H9 (cell line): ENCODE data around the gene DNAH12. TPM values are rescaled to one million over a fixed set of nuclear protein-coding genes. Genes with fewer than 3 reads are reported as not detected.

Experiments used
- DNase-seq: peaks from one replicate; pipeline ENCODE4 v3.0.0-alpha.2; 2017
- H2AFZ ChIP-seq: one replicate; pipeline ENCODE4 v1.6.1; 2013; ENCODE audit warnings: mild to moderate bottlenecking, low read length, control low read depth, moderate library complexity
- H2AK5ac ChIP-seq: 2 replicates; pipeline ENCODE4 v1.6.1; 2013; ENCODE audit warnings: low read length, control low read depth, mixed read lengths; ENCODE audit not compliant: insufficient read length
- H2BK120ac ChIP-seq: one replicate; pipeline ENCODE4 v1.6.1; 2013; ENCODE audit warnings: low read depth, mild to moderate bottlenecking, low read length, control low read depth, inconsistent platforms; ENCODE audit not compliant: poor library complexity, severe bottlenecking
- H2BK12ac ChIP-seq: 2 replicates; pipeline ENCODE4 v1.6.1; 2013; ENCODE audit warnings: low read length, control low read depth, mixed read lengths, low read depth; ENCODE audit not compliant: insufficient read length
- H2BK15ac ChIP-seq: 2 replicates; pipeline ENCODE4 v1.6.1; 2013; ENCODE audit warnings: low read depth, low read length, control low read depth
- H2BK20ac ChIP-seq: one replicate; pipeline ENCODE4 v1.6.1; 2013; ENCODE audit warnings: low read depth, mild to moderate bottlenecking, low read length, control low read depth, inconsistent platforms; ENCODE audit not compliant: poor library complexity, severe bottlenecking
- H2BK5ac ChIP-seq: 2 replicates; pipeline ENCODE4 v1.6.1; 2013; ENCODE audit warnings: low read length, control low read depth, mixed read lengths; ENCODE audit not compliant: insufficient read length
- H3K14ac ChIP-seq: 2 replicates; pipeline ENCODE4 v1.6.1; 2013; ENCODE audit warnings: low read length, control low read depth; ENCODE audit not compliant: insufficient read depth
- H3K18ac ChIP-seq: 2 replicates; pipeline ENCODE4 v1.6.1; 2013; ENCODE audit warnings: low read depth, mild to moderate bottlenecking, mixed read lengths, low read length, control low read depth; ENCODE audit not compliant: insufficient read length
- H3K23ac ChIP-seq: 2 replicates; pipeline ENCODE4 v1.6.1; 2013; ENCODE audit warnings: low read length, control low read depth, mixed read lengths, low read depth; ENCODE audit not compliant: insufficient read length
- H3K23me2 ChIP-seq: 2 replicates; pipeline ENCODE4 v1.6.1; 2013; ENCODE audit warnings: low read depth, mild to moderate bottlenecking, mixed read lengths, low read length, control low read depth; ENCODE audit not compliant: insufficient read length, poor library complexity, severe bottlenecking
- H3K27ac ChIP-seq: 2 replicates; pipeline ENCODE4 v1.5.1; 2013; ENCODE audit warnings: low read length, control low read depth, mixed read lengths, low read depth; ENCODE audit not compliant: insufficient read length
- H3K27me3 ChIP-seq: 2 replicates; pipeline ENCODE4 v1.6.1; 2013; ENCODE audit warnings: low read length, control low read depth, inconsistent platforms; ENCODE audit not compliant: insufficient read depth
- H3K4ac ChIP-seq: 2 replicates; pipeline ENCODE4 v1.6.1; 2013; ENCODE audit warnings: low read depth, mild to moderate bottlenecking, control low read depth, inconsistent platforms, low read length, moderate library complexity
- H3K4me1 ChIP-seq: 2 replicates; pipeline ENCODE4 v1.6.1; 2013; ENCODE audit warnings: low read length, control low read depth, inconsistent platforms; ENCODE audit not compliant: insufficient read depth
- H3K4me2 ChIP-seq: 2 replicates; pipeline ENCODE4 v1.6.1; 2013; ENCODE audit warnings: low read length, control low read depth, mixed read lengths; ENCODE audit not compliant: insufficient read length, insufficient read depth
- H3K56ac ChIP-seq: 2 replicates; pipeline ENCODE4 v1.6.1; 2013; ENCODE audit warnings: low read depth, mild to moderate bottlenecking, mixed read lengths, low read length, control low read depth; ENCODE audit not compliant: insufficient read length
- H3K79me1 ChIP-seq: 2 replicates; pipeline ENCODE4 v1.6.1; 2013; ENCODE audit warnings: low read depth, mild to moderate bottlenecking, moderate library complexity, low read length, control low read depth, inconsistent platforms; ENCODE audit not compliant: insufficient read depth, poor library complexity, severe bottlenecking
- H3K79me2 ChIP-seq: 2 replicates; pipeline ENCODE4 v1.6.1; 2013; ENCODE audit warnings: low read length, control low read depth, inconsistent platforms; ENCODE audit not compliant: insufficient read depth
- H3K9ac ChIP-seq: 2 replicates; pipeline ENCODE4 v1.6.1; 2013; ENCODE audit warnings: low read length, control low read depth, mixed read lengths; ENCODE audit not compliant: insufficient read length; ENCODE audit errors: extremely low read depth
- H3K9me3 ChIP-seq: one replicate; pipeline ENCODE4 v1.6.1; 2013; ENCODE audit warnings: low read depth, low read length, inconsistent platforms; ENCODE audit not compliant: control insufficient read depth
- H3T11ph ChIP-seq: one replicate; pipeline ENCODE4 v1.6.1; 2013; ENCODE audit warnings: mild to moderate bottlenecking, low read length, control low read depth, inconsistent platforms
- H4K20me1 ChIP-seq: one replicate; pipeline ENCODE4 v1.6.1; 2013; ENCODE audit not compliant: control insufficient read depth, insufficient read length, insufficient read depth
- H4K5ac ChIP-seq: 2 replicates; pipeline ENCODE4 v1.6.1; 2013; ENCODE audit warnings: low read depth, mild to moderate bottlenecking, mixed read lengths, low read length, control low read depth; ENCODE audit not compliant: insufficient read length
- H4K8ac ChIP-seq: replicated peaks from 2 replicates; pipeline ENCODE4 v1.6.1; 2013; ENCODE audit warnings: low read length, control low read depth, mixed read lengths, low read depth; ENCODE audit not compliant: insufficient read length
- H4K91ac ChIP-seq: 2 replicates; pipeline ENCODE4 v1.6.1; 2013; ENCODE audit warnings: low read depth, mild to moderate bottlenecking, moderate library complexity, mixed read lengths, low read length, control low read depth; ENCODE audit not compliant: insufficient read length
- H3K27ac Mint-ChIP-seq, 3 experiments: 2 replicates in 2 of 3; 3 replicates in 1 of 3; pipeline ENCODE4 v1.8.0; 2020 to 2021; ENCODE audit warnings: mixed read lengths in 3 of 3, mild to moderate bottlenecking in 1 of 3, moderate library complexity in 1 of 3
- H3K27me3 Mint-ChIP-seq: 2 replicates; pipeline ENCODE4 v1.8.0; 2021; ENCODE audit warnings: low read depth, mild to moderate bottlenecking, moderate library complexity, mixed read lengths
- H3K36me3 Mint-ChIP-seq, 3 experiments: 2 replicates in 2 of 3; 3 replicates in 1 of 3; pipeline ENCODE4 v1.8.0; 2020 to 2021; ENCODE audit warnings: low read depth in 3 of 3, mixed read lengths in 3 of 3; ENCODE audit not compliant: insufficient read depth in 1 of 3
- H3K4me1 Mint-ChIP-seq, 2 experiments: 2 replicates each; pipeline ENCODE4 v1.8.0; 2020; ENCODE audit warnings: mixed read lengths in 2 of 2
- H3K4me3 Mint-ChIP-seq, 2 experiments: 2 replicates in 1 of 2; 3 replicates in 1 of 2; pipeline ENCODE4 v1.8.0; 2020 to 2021; ENCODE audit warnings: mild to moderate bottlenecking in 2 of 2, mixed read lengths in 2 of 2, moderate library complexity in 1 of 2
- H3K9me3 Mint-ChIP-seq, 2 experiments: 2 replicates in 1 of 2; 3 replicates in 1 of 2; pipeline ENCODE4 v1.8.0; 2020; ENCODE audit warnings: mild to moderate bottlenecking in 2 of 2, mixed read lengths in 2 of 2, moderate library complexity in 1 of 2
- WGBS: extraction: QIAGEN DNeasy Blood & Tissue Kit; methylation state at CpG from one replicate; pipeline ENCODE4 v1.1.7; 2013; ENCODE audit warnings: missing lambda C conversion rate, low lambda C conversion rate, mixed read lengths; ENCODE audit not compliant: insufficient read length; ENCODE audit errors: extremely low coverage; 5-methylcytosine and 5-hydroxymethylcytosine counted together
- total RNA-seq: library from RNA; stranded (reverse); gene quantifications from 2 replicates; pipeline ENCODE4 v1.2.1, GENCODE V29; 2021
- TF ChIP-seq, protein P1 (sequence below): fragments of 200-600 bp; sonication (generic); conservative IDR thresholded peaks from 3 replicates; pipeline ENCODE4 v1.8.0; 2021; ENCODE audit warnings: antibody characterized with exemption, mild to moderate bottlenecking

DNAH12 gene
- total RNA-seq, 1 experiment from 2014 or later = not detected

GRCh38 chr3:57382933-57383332, 161.2 kb downstream of the DNAH12 start:
- no CpG with 5 or more reads among the region's 2 CpGs for WGBS
- H3K9ac ChIP-seq = no peak overlapping the region
- no peak overlapping the region for H4K8ac ChIP-seq
- no peak overlapping the region for H3K27ac ChIP-seq
- no peak overlapping the region for H2AK5ac ChIP-seq
- no peak overlapping the region for H3K18ac ChIP-seq
- no peak overlapping the region for H2BK20ac ChIP-seq
- H3K79me2 ChIP-seq = no peaks in the 10 kb centered on the region
- no peak overlapping the region for H2BK120ac ChIP-seq
- no peak overlapping the region for H2BK15ac ChIP-seq
- H3K4me1 ChIP-seq = peaks cover 2% of the 10 kb centered on the region
- no peak overlapping the region for H3K4me3 Mint-ChIP-seq
- H3K27me3 Mint-ChIP-seq = no peaks in the 10 kb centered on the region
- no peaks in the 10 kb centered on the region for H3K9me3 ChIP-seq
- no peak overlapping the region for H3K56ac ChIP-seq
- no peak overlapping the region for H3K4ac ChIP-seq
- no peak overlapping the region for H4K5ac ChIP-seq
- H3K14ac ChIP-seq = no peak overlapping the region
- H3K79me1 ChIP-seq = no peaks in the 10 kb centered on the region
- no peak overlapping the region for H3K4me2 ChIP-seq
- H3K27me3 ChIP-seq = no peaks in the 10 kb centered on the region
- no peak overlapping the region for H4K91ac ChIP-seq
- H3K23me2 ChIP-seq = no peaks in the 10 kb centered on the region
- H3K27ac Mint-ChIP-seq = no peak overlapping the region
- H3K36me3 Mint-ChIP-seq = no peaks in the 10 kb centered on the region
- H2AFZ ChIP-seq = no peak overlapping the region
- H3K9me3 Mint-ChIP-seq = no peaks in the 10 kb centered on the region
- DNase-seq = no peak
- H4K20me1 ChIP-seq = no peaks in the 10 kb centered on the region
- H3K4me1 Mint-ChIP-seq = peaks cover 7% of the 10 kb centered on the region in 2 experiments
- H2BK12ac ChIP-seq = no peak overlapping the region
- no peak overlapping the region for H3T11ph ChIP-seq
- H3K23ac ChIP-seq = no peak overlapping the region
- no peak overlapping the region for H2BK5ac ChIP-seq
- TF ChIP-seq, protein P1, sequence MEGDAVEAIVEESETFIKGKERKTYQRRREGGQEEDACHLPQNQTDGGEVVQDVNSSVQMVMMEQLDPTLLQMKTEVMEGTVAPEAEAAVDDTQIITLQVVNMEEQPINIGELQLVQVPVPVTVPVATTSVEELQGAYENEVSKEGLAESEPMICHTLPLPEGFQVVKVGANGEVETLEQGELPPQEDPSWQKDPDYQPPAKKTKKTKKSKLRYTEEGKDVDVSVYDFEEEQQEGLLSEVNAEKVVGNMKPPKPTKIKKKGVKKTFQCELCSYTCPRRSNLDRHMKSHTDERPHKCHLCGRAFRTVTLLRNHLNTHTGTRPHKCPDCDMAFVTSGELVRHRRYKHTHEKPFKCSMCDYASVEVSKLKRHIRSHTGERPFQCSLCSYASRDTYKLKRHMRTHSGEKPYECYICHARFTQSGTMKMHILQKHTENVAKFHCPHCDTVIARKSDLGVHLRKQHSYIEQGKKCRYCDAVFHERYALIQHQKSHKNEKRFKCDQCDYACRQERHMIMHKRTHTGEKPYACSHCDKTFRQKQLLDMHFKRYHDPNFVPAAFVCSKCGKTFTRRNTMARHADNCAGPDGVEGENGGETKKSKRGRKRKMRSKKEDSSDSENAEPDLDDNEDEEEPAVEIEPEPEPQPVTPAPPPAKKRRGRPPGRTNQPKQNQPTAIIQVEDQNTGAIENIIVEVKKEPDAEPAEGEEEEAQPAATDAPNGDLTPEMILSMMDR = no peak
